Ovary (tissue), 9 donors: ENCODE data around the gene MGME1. TPM values are rescaled to one million over a fixed set of nuclear protein-coding genes. Genes with fewer than 3 reads are reported as not detected.
A peak's percentile ranks its signal among the peaks of the same experiment; 100 is the strongest.
"Not testable (repeated sequence)": the region's sequence is repeated elsewhere in the genome, so short reads cannot be mapped to it uniquely, and the experiment has no call there.

ENCODE experiments used
- DNase-seq, 5 donors: peaks; one replicate each; pipeline ENCODE4 v3.0.0-alpha.2; 2019 to 2020
- H3K27ac ChIP-seq, 2 donors: fragments of 200-600 bp; one replicate each; pipeline versions ENCODE4 v1.5.1 to v1.8.0; 2019 to 2022
- H3K27me3 ChIP-seq: fragments of 200-600 bp; one replicate; pipeline ENCODE4 v1.8.0; 2022
- H3K36me3 ChIP-seq: fragments of 200-600 bp; sonication (generic); one replicate; pipeline ENCODE4 v1.5.1; 2019
- H3K4me1 ChIP-seq: one replicate; pipeline ENCODE4 v1.8.1; 2013; ENCODE audit warnings: mild to moderate bottlenecking, moderate library complexity; ENCODE audit not compliant: insufficient read depth
- H3K4me3 ChIP-seq: fragments of 200-600 bp; sonication (generic); one replicate; pipeline ENCODE4 v1.5.1; 2017
- H3K9me3 ChIP-seq, 2 donors: fragments of 200-600 bp in 1 of 2; sonication (generic) in 1 of 2; one replicate each; pipeline versions ENCODE4 v1.5.1 to v1.8.1; 2013 to 2019; ENCODE audit warnings: mild to moderate bottlenecking in 1 of 2, moderate library complexity in 1 of 2
- EP300 ChIP-seq: sonication (generic); formaldehyde crosslinking; IDR thresholded peaks from one replicate; pipeline ENCODE4 v1.6.1; 2017; ENCODE audit warnings: antibody characterized with exemption
- POLR2A ChIP-seq: fragments of 450-650 bp; IDR thresholded peaks from one replicate; pipeline ENCODE4 v1.6.1; 2017; ENCODE audit warnings: antibody characterized with exemption, mild to moderate bottlenecking, moderate library complexity
- WGBS, 3 donors: extraction: QIAGEN DNeasy Blood & Tissue Kit in 1 of 3; methylation state at CpG; one replicate each; pipeline versions ENCODE4 v1.1.5 to v1.1.7; 2013 to 2017; 5-methylcytosine and 5-hydroxymethylcytosine counted together
- intact Hi-C, 4 donors: fragments of 100-400 bp; cut with DNase I; formaldehyde crosslinking; loops; one replicate each; pipeline versions ENCODE4 v1.11.0 to v1.15.1; 2022 to 2023
- polyA plus RNA-seq, 2 donors: library from polyadenylated mRNA; stranded (reverse); fragments of 200-250 nt in 1 of 2; fragments of 350-450 nt in 1 of 2; fragmentation: Illumina TruSeq in 1 of 2; extraction: RNeasy Lipid Tissue Mini Kit (QIAGEN cat#74804) in 1 of 2; gene quantifications; one replicate each; pipeline ENCODE4 v1.2.3, GENCODE V29; 2013 to 2014
- total RNA-seq, 7 donors: library from RNA; depleted of rRNA in 2 of 7; stranded (reverse); fragments of >200 nt in 2 of 7; fragmentation: NEBNext Ultra II Directional in 3 of 7; extraction: Animal tissue kit (Norgen Biotek cat#: 25700) in 3 of 7; gene quantifications; one replicate each; pipeline versions ENCODE4 v1.1.0 to v1.2.4, GENCODE V29; 2016 to 2023
- TF ChIP-seq, protein P1 (sequence below), 3 donors: fragments of 450-650 bp in 2 of 3; fragments of 200-600 bp in 1 of 3; IDR thresholded peaks; one replicate each; pipeline versions ENCODE4 v1.5.1 to v1.8.0; 2016 to 2022; ENCODE audit warnings: antibody characterized with exemption in 3 of 3, mild to moderate bottlenecking in 1 of 3
- donor health status: DM: no; HTN: no; CAD: no; lungs with moderate emphysema.
- donor health status: DM: no; HTN: no; CAD: no.
- donor health status: Bipolar disorder and iron deficiency.
- donor health status: DM: yes; HTN: yes; CAD: no.
- donor health status: DM: no; HTN: no; CAD: no.
- donor health status: DM: yes; HTN: yes; CAD: no.

MGME1 gene
- total and polyA plus RNA-seq, 9 donors: 5.1 to 11.9 (median 8.3) TPM

DNA sequence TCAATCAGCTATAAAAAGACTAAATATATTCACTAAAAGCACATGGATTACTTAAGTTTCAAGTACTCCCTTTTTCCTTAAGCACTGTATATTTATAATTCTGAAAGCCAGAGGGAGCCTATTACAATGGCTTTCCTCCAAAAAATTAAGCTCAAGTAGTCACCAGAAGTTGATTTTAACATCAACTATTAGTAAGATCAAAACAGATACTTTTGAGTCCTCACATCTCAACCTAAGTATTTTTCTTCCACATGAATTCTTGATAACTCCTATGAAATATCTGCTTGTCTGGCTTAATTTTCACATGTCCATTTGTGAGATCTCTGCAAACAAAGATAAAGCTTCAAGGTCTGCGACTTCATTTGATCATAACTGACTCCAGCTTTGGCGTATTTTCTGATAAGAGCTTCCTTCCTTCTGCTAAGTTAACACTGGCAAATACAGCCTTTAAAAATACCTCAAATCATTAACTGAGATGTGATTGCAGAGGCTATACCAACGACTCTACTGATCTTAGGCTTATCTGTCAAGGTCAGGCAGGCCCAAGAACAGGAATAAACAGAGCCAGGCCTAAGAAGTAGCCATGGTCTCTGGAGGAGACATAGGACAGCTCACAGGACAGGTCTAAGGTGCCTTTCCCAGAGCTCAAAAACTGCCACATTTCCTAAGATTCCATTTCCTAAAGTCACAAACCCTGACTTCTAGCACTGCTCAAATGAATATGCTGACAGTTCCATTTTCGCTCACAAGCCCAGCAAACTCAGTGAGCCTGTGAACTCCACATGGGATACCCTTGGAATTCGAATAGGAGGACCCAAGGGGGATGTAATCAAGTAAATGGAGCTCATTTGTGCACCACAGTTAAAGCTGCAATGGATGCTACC, 10.2 kb upstream of the MGME1 start:
- no peaks in the 10 kb centered on the region for H3K36me3 ChIP-seq
- DNase-seq: no peak
- H3K4me3 ChIP-seq: no peak overlapping the region
- WGBS, 3 donors: 11 to 19% (median 15%) methylated on average over 5 of the region's 5 CpGs
- intact Hi-C loops: no loop called here
- TF ChIP-seq POLR2A (no peak), EP300 (no peak)
- TF ChIP-seq, protein P1, sequence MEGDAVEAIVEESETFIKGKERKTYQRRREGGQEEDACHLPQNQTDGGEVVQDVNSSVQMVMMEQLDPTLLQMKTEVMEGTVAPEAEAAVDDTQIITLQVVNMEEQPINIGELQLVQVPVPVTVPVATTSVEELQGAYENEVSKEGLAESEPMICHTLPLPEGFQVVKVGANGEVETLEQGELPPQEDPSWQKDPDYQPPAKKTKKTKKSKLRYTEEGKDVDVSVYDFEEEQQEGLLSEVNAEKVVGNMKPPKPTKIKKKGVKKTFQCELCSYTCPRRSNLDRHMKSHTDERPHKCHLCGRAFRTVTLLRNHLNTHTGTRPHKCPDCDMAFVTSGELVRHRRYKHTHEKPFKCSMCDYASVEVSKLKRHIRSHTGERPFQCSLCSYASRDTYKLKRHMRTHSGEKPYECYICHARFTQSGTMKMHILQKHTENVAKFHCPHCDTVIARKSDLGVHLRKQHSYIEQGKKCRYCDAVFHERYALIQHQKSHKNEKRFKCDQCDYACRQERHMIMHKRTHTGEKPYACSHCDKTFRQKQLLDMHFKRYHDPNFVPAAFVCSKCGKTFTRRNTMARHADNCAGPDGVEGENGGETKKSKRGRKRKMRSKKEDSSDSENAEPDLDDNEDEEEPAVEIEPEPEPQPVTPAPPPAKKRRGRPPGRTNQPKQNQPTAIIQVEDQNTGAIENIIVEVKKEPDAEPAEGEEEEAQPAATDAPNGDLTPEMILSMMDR (IDR thresholded peaks at IDR 0.05): no peak
- H3K27ac ChIP-seq: peak overlapping the region; percentile 28 to 64
- H3K4me1 ChIP-seq: peaks cover 34% of the 10 kb centered on the region
- no peaks in the 10 kb centered on the region for H3K9me3 ChIP-seq
- H3K27me3 ChIP-seq: no peaks in the 10 kb centered on the region

DNA sequence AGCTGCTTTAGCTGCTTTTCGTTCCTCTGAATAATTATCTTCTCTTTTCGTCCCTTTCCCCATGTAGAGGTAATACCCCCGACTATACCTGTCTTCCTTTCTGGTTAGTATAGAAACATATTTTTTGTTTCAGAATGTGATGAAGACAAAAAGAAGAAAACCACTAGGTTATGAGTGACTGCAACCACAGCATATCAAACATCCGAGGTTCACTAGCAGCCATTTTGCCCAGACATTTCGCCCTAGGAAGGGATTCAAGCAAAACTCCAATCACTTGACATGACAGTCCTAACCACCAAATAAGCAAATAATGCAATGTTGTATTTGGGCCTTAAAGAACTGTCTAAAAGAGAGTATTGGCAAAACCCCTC, 9.6 kb upstream of the MGME1 start:
- Histone ChIP-seq H3K27me3 (no peaks in the 10 kb centered on the region), H3K36me3 (no peaks in the 10 kb centered on the region), H3K27ac (peak overlapping the region in 1 of 2 donors; percentile 64), H3K4me1 (peaks cover 37% of the 10 kb centered on the region), H3K9me3 (no peaks in the 10 kb centered on the region), H3K4me3 (no peak overlapping the region)
- TF ChIP-seq, protein P1 (IDR thresholded peaks at IDR 0.05): no peak
- no peak for TF ChIP-seq POLR2A
- WGBS, 3 donors: 56 to 79% (median 57%) methylated on average over 5 of the region's 5 CpGs
- intact Hi-C loops: no loop called here
- DNase-seq: no peak

DNA sequence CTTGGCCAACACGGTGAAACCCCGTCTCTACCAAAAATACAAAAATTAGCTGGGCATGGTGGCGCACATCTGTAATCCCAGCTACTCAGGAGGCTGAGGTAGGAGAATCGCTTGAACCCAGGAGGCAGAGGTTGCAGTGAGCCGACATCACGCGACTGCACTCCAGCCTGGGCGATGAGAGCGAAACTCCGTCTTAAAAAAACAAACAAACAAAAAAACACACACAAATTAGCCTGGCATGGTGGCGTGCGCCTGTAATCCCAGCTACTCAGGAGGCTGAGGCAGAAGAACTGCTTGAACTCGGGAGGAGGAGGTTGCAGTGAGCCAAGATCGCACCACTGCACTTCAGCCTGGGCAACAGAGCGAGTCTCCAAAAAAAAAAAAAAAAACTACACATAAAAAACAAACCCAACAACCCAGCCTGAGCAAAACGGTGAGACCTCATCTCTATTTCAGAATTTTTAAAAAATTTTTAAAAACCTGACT, 8.4 kb upstream of the MGME1 start:
- H3K36me3 ChIP-seq, H3K9me3 ChIP-seq, intact Hi-C loops, H3K27me3 ChIP-seq, H3K4me3 ChIP-seq, DNase-seq: not testable (repeated sequence)
- WGBS, 3 donors: 64 to 75% (median 67%) methylated on average over 16 of the region's 16 CpGs
- peaks cover 42% of the 10 kb centered on the region for H3K4me1 ChIP-seq
- peak overlapping the region in 1 of 2 donors; percentile 64 for H3K27ac ChIP-seq

DNA sequence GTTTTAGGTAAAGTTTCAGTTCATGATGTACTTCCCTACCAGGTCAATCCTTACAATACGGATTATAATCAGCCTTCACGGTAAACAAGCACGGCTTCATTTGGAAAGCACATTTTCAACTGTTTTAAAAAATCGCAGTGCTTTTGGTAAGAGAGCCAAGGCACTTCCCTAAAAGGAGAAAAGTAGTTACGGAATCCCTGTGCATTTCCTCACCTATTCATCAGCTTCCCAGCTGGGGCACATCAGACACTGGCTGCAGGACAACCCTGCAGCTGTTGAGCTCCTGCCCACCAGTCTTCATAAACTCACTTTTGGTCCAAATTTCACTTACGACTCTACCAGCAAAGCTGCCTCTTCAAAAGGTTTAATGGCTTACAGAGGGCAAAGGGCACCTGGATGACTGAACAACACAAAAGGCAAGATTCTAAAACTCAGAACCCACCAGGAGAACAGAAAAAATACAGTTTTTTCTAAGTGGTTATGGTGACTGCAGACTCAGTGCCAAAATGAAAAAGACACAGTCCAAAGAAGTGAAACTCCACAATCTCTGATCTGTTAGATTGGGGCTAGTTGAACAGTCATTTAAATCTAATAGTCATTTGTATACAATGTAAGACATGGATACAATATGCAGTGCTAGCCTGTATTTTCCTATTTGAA, 7.8 kb upstream of the MGME1 start:
- intact Hi-C loops: no loop called here
- H3K27me3 ChIP-seq: no peaks in the 10 kb centered on the region
- H3K36me3 ChIP-seq: no peaks in the 10 kb centered on the region
- DNase-seq: peak; percentile 70 to 80 (median 77)
- no peak overlapping the region for H3K4me3 ChIP-seq
- H3K9me3 ChIP-seq: no peaks in the 10 kb centered on the region
- 4 to 6% (median 4%) methylated on average over 6 of the region's 6 CpGs for WGBS, 3 donors
- peaks cover 43% of the 10 kb centered on the region for H3K4me1 ChIP-seq
- TF ChIP-seq EP300: no peak
- no peak for TF ChIP-seq POLR2A
- TF ChIP-seq, protein P1 (IDR thresholded peaks at IDR 0.05): no peak
- peak overlapping the region in 1 of 2 donors; percentile 64 for H3K27ac ChIP-seq

DNA sequence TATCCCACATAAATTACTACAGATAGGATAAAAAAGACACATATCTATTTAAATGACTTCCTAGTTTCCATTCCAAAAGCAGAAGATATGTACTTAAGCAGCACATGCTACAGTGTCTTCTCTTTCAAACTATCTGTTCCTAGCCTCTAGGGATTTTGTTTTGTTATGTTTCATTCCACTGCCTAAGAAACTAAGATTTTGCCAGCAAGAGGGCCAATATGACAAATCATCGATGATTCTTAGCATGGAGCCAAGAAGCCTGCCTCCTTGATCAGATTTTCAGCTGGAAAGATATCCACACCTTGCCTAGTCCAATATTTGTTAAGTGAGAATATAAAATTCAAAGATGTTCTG, 7.3 kb upstream of the MGME1 start:
- WGBS, 3 donors: 1 to 17% (median 2%) methylated on average over 1 of the region's 1 CpG
- Histone ChIP-seq H3K27me3 (no peaks in the 10 kb centered on the region), H3K36me3 (no peaks in the 10 kb centered on the region), H3K4me1 (peaks cover 42% of the 10 kb centered on the region), H3K27ac (peak overlapping the region in 1 of 2 donors; percentile 64), H3K9me3 (no peaks in the 10 kb centered on the region), H3K4me3 (no peak overlapping the region)
- TF ChIP-seq, protein P1 (IDR thresholded peaks at IDR 0.05): no peak
- TF ChIP-seq POLR2A (no peak), EP300 (no peak)
- DNase-seq: no peak
- intact Hi-C loops: no loop called here
